Esophagus muscularis mucosa (tissue), 3 donors: ENCODE data around the gene PDE1A.

Experiments used
- EP300 ChIP-seq: sonication (generic); formaldehyde crosslinking; IDR thresholded peaks from one replicate; pipeline ENCODE4 v1.6.1; 2017; ENCODE audit warnings: antibody characterized with exemption
- TF ChIP-seq, protein P1 (sequence below), 3 experiments: fragments of 200-600 bp in 2 of 3; fragments of 450-650 bp in 1 of 3; sonication (generic) in 2 of 3; IDR thresholded peaks; one replicate each; pipeline ENCODE4 v1.5.1; 2017 to 2019; ENCODE audit warnings: antibody characterized with exemption in 3 of 3, mild to moderate bottlenecking in 2 of 3, moderate library complexity in 1 of 3

DNA sequence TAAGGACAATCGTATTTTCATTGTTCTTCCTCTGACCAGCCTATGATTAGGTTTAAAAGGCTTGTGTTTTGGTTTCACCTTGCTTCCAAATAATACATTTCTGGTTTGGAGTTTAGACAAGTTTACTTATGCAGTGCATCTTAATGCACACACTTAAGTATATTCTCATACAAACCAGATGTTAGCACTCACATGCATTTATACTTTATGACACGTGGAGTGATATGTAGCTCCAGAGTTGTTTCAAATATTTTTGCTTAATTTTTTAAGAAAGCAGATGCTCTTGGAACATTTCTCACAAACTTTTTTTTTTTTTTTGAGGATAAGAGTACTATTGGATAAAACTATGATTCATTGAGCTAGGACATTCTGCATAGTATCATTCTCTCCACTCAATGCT lies 109.9 kb downstream of the PDE1A start:
- TF ChIP-seq, protein P1, sequence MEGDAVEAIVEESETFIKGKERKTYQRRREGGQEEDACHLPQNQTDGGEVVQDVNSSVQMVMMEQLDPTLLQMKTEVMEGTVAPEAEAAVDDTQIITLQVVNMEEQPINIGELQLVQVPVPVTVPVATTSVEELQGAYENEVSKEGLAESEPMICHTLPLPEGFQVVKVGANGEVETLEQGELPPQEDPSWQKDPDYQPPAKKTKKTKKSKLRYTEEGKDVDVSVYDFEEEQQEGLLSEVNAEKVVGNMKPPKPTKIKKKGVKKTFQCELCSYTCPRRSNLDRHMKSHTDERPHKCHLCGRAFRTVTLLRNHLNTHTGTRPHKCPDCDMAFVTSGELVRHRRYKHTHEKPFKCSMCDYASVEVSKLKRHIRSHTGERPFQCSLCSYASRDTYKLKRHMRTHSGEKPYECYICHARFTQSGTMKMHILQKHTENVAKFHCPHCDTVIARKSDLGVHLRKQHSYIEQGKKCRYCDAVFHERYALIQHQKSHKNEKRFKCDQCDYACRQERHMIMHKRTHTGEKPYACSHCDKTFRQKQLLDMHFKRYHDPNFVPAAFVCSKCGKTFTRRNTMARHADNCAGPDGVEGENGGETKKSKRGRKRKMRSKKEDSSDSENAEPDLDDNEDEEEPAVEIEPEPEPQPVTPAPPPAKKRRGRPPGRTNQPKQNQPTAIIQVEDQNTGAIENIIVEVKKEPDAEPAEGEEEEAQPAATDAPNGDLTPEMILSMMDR (IDR thresholded peaks at IDR 0.05), result no peak
- no peak for TF ChIP-seq EP300
